Hepatocyte (in vitro differentiated cells): ENCODE measurements around the gene UBE2S. TPM values are rescaled to one million over a fixed set of nuclear protein-coding genes. Genes with fewer than 3 reads are reported as not detected.
"Not testable (repeated sequence)": the region's sequence is repeated elsewhere in the genome, so short reads cannot be mapped to it uniquely, and the experiment has no call there.

Experiments
- DNase-seq: peaks from one replicate; pipeline ENCODE4 v3.0.0-alpha.2; 2016; ENCODE audit warnings: low spot score
- H2AFZ ChIP-seq: fragments of 200-600 bp; sonication (generic); 2 replicates; pipeline ENCODE4 v1.6.0; 2016; ENCODE audit warnings: antibody characterized with exemption, mild to moderate bottlenecking
- H3K27ac ChIP-seq: fragments of 200-600 bp; sonication (generic); 2 replicates; pipeline ENCODE4 v1.5.1; 2016; ENCODE audit warnings: mild to moderate bottlenecking
- H3K27me3 ChIP-seq: fragments of 200-600 bp; sonication (generic); 2 replicates; pipeline ENCODE4 v1.6.1; 2016
- H3K36me3 ChIP-seq: fragments of 200-600 bp; sonication (generic); replicated peaks from 2 replicates; pipeline ENCODE4 v1.5.1; 2016; ENCODE audit warnings: low read depth; ENCODE audit not compliant: insufficient read depth
- H3K4me1 ChIP-seq: fragments of 200-600 bp; sonication (generic); 2 replicates; pipeline ENCODE4 v1.5.1; 2016; ENCODE audit warnings: mild to moderate bottlenecking, moderate library complexity; ENCODE audit not compliant: insufficient read depth
- H3K4me2 ChIP-seq: fragments of 200-600 bp; sonication (generic); 2 replicates; pipeline ENCODE4 v1.6.0; 2016
- H3K4me3 ChIP-seq: fragments of 200-600 bp; sonication (generic); 2 replicates; pipeline ENCODE4 v1.5.1; 2016; ENCODE audit warnings: mild to moderate bottlenecking
- H3K79me2 ChIP-seq: fragments of 200-600 bp; sonication (generic); 2 replicates; pipeline ENCODE4 v1.6.0; 2017; ENCODE audit warnings: mild to moderate bottlenecking
- H3K9me2 ChIP-seq: fragments of 200-600 bp; sonication (generic); replicated peaks from 2 replicates; pipeline ENCODE4 v1.6.0; 2017; ENCODE audit warnings: mild to moderate bottlenecking; ENCODE audit not compliant: insufficient read depth
- H3K9me3 ChIP-seq: fragments of 200-600 bp; sonication (generic); 2 replicates; pipeline ENCODE4 v1.5.1; 2016; ENCODE audit warnings: low read depth, mild to moderate bottlenecking
- H4K20me1 ChIP-seq: fragments of 200-600 bp; sonication (generic); 2 replicates; pipeline ENCODE4 v1.6.0; 2016; ENCODE audit warnings: mild to moderate bottlenecking; ENCODE audit not compliant: insufficient read depth, poor library complexity, severe bottlenecking
- EZH2 ChIP-seq: fragments of 200-600 bp; sonication (generic); IDR thresholded peaks from 2 replicates; pipeline ENCODE4 v1.6.1; 2016; ENCODE audit warnings: antibody characterized with exemption, mild to moderate bottlenecking, borderline replicate concordance
- EZH2phosphoT487 ChIP-seq: fragments of 200-600 bp; sonication (generic); IDR thresholded peaks from one replicate; pipeline ENCODE4 v1.6.1; 2018; ENCODE audit warnings: antibody characterized with exemption, mild to moderate bottlenecking, low read depth, moderate library complexity; ENCODE audit not compliant: unreplicated experiment, severe bottlenecking
- WGBS: methylation state at CpG from one replicate; pipeline ENCODE4 v1.1.6; 2016; ENCODE audit warnings: low lambda C conversion rate; ENCODE audit errors: missing lambda C conversion rate; 5-methylcytosine and 5-hydroxymethylcytosine counted together
- polyA plus RNA-seq: library from polyadenylated mRNA; unstranded; fragments of >200 nt; fragmentation: Nextera tagmentation; extraction: Ambion mirVana; gene quantifications from 2 replicates; pipeline ENCODE4 v1.2.1, GENCODE V29; 2016
- total RNA-seq: library from RNA; depleted of rRNA; stranded (reverse); fragments of >200 nt; gene quantifications from 2 replicates; pipeline ENCODE4 v1.2.3, GENCODE V29; 2014
- TF ChIP-seq, protein P1 (sequence below): fragments of 200-600 bp; sonication (generic); IDR thresholded peaks from 2 replicates; pipeline ENCODE4 v1.5.1; 2016; ENCODE audit warnings: antibody characterized with exemption, mild to moderate bottlenecking; ENCODE audit not compliant: poor library complexity

The UBE2S gene
- total and polyA plus RNA-seq, 2 experiments from 2014 or later, result 20.4 to 105 TPM

DNA sequence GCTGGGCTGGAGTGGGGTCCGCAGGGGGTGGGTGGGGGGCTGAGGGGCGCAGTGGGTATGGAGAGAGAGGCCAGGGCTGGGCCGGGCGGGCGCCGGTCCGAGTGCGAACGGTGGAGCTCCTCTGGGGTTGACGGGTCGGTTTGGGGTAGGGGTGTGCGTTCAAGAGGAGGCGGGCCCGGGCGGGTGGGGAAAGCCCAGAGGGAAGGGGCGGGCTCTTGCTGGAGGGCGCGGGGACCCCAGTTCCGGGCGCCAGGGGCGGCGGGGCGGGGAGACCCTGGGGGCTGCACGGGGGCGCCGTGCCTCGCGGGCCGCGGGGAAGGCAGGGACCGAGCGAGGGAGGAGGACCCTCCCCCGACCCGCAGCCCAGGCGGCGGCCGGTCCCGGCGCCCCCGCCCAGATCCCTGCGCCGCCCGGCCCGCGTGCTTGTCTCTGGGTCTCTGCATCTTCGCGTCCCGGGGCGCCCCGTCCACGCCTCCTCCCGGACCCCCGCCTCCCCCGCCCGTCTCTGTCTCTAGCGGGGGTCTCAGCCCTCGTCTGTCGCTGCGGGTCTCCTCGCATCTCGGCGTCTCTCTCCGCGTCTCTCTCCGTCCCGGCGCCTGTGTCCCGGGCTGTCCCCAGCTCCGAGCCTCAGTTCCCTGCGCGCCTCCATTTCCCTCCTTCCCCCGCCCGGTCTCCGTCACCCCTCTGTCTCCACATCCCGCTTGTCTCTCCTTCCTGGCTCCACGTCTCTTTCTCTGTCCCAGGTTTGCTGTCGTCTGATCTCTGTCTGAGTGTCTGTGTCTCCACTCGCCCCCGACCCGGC is 43.8 kb upstream of the UBE2S start:
- no peak overlapping the region for H3K4me3 ChIP-seq

DNA sequence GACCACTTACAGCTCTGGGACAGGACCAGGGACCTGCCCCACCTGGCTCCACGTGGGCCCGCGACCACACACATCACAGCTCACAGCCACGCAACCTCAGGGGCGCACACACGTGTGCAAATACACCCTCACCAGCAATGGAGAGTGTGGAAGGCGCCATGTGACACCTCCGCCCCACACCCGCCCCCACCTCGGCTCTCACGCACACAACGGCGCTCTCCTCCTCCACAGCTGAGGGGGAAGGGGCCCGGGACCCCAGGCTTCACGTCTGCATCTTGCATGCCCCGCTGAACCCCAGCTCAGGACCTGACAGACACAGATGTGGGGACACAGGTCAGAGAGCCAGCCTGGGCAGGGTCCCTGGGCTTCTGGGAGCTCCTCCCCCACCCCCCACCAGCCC is 41.9 kb upstream of the UBE2S start:
- no peak overlapping the region for H2AFZ ChIP-seq
- H3K27me3 ChIP-seq, result peaks cover 54% of the 10 kb centered on the region
- no peaks in the 10 kb centered on the region for H3K36me3 ChIP-seq
- no peaks in the 10 kb centered on the region for H3K79me2 ChIP-seq
- H3K4me3 ChIP-seq, result no peak overlapping the region
- H4K20me1 ChIP-seq, result no peaks in the 10 kb centered on the region
- no peak overlapping the region for H3K4me2 ChIP-seq
- no peaks in the 10 kb centered on the region for H3K9me3 ChIP-seq
- no peaks in the 10 kb centered on the region for H3K9me2 ChIP-seq
- no peak overlapping the region for H3K27ac ChIP-seq
- H3K4me1 ChIP-seq, result peaks cover 11% of the 10 kb centered on the region
- WGBS, result 77% methylated on average over 7 of the region's 16 CpGs
- no peak for DNase-seq
- TF ChIP-seq, protein P1, sequence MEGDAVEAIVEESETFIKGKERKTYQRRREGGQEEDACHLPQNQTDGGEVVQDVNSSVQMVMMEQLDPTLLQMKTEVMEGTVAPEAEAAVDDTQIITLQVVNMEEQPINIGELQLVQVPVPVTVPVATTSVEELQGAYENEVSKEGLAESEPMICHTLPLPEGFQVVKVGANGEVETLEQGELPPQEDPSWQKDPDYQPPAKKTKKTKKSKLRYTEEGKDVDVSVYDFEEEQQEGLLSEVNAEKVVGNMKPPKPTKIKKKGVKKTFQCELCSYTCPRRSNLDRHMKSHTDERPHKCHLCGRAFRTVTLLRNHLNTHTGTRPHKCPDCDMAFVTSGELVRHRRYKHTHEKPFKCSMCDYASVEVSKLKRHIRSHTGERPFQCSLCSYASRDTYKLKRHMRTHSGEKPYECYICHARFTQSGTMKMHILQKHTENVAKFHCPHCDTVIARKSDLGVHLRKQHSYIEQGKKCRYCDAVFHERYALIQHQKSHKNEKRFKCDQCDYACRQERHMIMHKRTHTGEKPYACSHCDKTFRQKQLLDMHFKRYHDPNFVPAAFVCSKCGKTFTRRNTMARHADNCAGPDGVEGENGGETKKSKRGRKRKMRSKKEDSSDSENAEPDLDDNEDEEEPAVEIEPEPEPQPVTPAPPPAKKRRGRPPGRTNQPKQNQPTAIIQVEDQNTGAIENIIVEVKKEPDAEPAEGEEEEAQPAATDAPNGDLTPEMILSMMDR, result no peak
- no peak for TF ChIP-seq EZH2phosphoT487
- TF ChIP-seq EZH2, result no peak

More for the DNA sequence above, 43.8 kb upstream of the UBE2S start:
- 2% methylated on average over 7 of the region's 80 CpGs for WGBS
- peak overlapping the region; percentile 15 for H2AFZ ChIP-seq
- DNase-seq, result no peak
- peak overlapping the region; percentile 89 for H3K4me2 ChIP-seq
- no peaks in the 10 kb centered on the region for H4K20me1 ChIP-seq
- no peaks in the 10 kb centered on the region for H3K9me2 ChIP-seq
- H3K4me1 ChIP-seq, result peaks cover 11% of the 10 kb centered on the region
- no peaks in the 10 kb centered on the region for H3K9me3 ChIP-seq
- H3K36me3 ChIP-seq, result no peaks in the 10 kb centered on the region
- TF ChIP-seq EZH2 (no peak), EZH2phosphoT487 (peak; percentile 63)
- H3K27ac ChIP-seq, result no peak overlapping the region
- peaks cover 40% of the 10 kb centered on the region for H3K27me3 ChIP-seq
- no peaks in the 10 kb centered on the region for H3K79me2 ChIP-seq

DNA sequence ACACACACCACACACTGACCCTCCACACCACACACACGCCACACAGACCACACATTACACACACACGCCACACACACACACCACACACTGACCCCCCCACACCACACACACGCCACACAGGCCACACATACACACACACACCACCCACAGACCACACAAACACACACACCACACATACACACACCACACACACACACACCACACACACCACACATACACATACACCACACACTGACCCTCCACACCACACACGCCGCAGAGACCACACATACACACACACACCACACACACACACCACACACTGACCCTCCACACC is 40.5 kb upstream of the UBE2S start:
- H2AFZ ChIP-seq, H3K36me3 ChIP-seq, H3K79me2 ChIP-seq, H3K27ac ChIP-seq, H3K9me2 ChIP-seq, H4K20me1 ChIP-seq, H3K4me3 ChIP-seq, H3K9me3 ChIP-seq, H3K4me2 ChIP-seq, DNase-seq: not testable (repeated sequence)
- Histone ChIP-seq H3K4me1 (peaks cover 11% of the 10 kb centered on the region), H3K27me3 (peaks cover 67% of the 10 kb centered on the region)
- WGBS, result 100% methylated on average over 2 of the region's 5 CpGs

DNA sequence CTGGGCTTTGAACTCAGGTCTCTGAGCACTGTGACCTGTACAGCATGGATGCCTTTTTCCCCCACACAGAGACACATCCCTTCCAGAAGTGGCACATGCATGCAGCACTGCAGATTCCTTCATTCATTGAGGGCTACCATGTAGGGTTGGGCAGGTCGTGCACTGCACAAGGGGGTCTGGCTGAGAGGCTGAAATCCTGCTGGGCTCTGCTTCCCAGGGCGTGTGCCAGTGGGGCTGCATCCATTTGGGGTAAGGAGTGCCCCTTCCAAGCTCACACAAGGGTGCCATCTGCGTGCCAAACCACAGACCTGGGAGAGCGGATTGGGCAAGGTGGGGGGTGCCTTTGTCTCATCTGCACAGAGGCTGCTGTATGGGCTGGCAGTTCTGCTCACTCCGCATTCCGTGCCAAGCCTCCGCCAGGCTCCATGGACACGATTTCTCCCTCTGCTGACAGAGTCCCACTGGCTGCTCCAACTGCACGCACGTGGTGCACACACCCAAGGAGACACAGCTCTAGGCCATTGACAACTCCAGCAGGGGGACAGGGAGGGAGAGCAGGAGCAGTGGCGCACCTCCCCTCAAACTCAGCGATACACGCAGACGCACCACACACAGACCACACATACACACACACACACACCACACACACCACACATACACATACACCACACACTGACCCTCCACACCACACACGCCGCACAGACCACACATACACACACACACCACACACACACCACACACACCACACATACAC is 40.0 kb upstream of the UBE2S start:
- H3K79me2 ChIP-seq, result no peaks in the 10 kb centered on the region
- no peak overlapping the region for H2AFZ ChIP-seq
- no peaks in the 10 kb centered on the region for H4K20me1 ChIP-seq
- DNase-seq, result no peak
- no peaks in the 10 kb centered on the region for H3K36me3 ChIP-seq
- H3K27me3 ChIP-seq, result peaks cover 67% of the 10 kb centered on the region
- H3K9me2 ChIP-seq, result no peaks in the 10 kb centered on the region
- no peak for TF ChIP-seq EZH2
- TF ChIP-seq EZH2phosphoT487, result no peak
- TF ChIP-seq, protein P1, result no peak
- H3K4me2 ChIP-seq, result no peak overlapping the region
- H3K4me3 ChIP-seq, result no peak overlapping the region
- no peaks in the 10 kb centered on the region for H3K9me3 ChIP-seq
- WGBS, result 31% methylated on average over 10 of the region's 16 CpGs
- H3K27ac ChIP-seq, result no peak overlapping the region
- peaks cover 11% of the 10 kb centered on the region for H3K4me1 ChIP-seq
